Liver (tissue), 9 donors: ENCODE results near the gene GPR84. TPM values are rescaled to one million over a fixed set of nuclear protein-coding genes. Genes with fewer than 3 reads are reported as not detected.
A peak's percentile ranks its signal among the peaks of the same experiment; 100 is the strongest.

Experiments
- DNase-seq: peaks from one replicate; pipeline ENCODE4 v3.0.0-alpha.2; 2017; ENCODE audit warnings: low spot score
- H3K27ac ChIP-seq, 2 donors: one replicate each; pipeline ENCODE4 v1.7.0; 2013; ENCODE audit warnings: inconsistent platforms in 2 of 2, low read length in 2 of 2, control low read depth in 1 of 2, low read depth in 1 of 2, mild to moderate bottlenecking in 1 of 2
- H3K27me3 ChIP-seq, 4 donors: one replicate each; pipeline versions ENCODE4 v1.6.1 to v1.7.0; 2013; ENCODE audit warnings: low read length in 3 of 4, inconsistent platforms in 1 of 4, mild to moderate bottlenecking in 1 of 4, moderate library complexity in 1 of 4; ENCODE audit not compliant: control insufficient read depth in 4 of 4, insufficient read depth in 4 of 4
- H3K36me3 ChIP-seq, 4 donors: one replicate each; pipeline versions ENCODE4 v1.6.1 to v1.7.0; 2013; ENCODE audit warnings: low read length in 3 of 4, mild to moderate bottlenecking in 3 of 4, low read depth in 1 of 4, moderate library complexity in 1 of 4; ENCODE audit not compliant: control insufficient read depth in 4 of 4, insufficient read depth in 3 of 4
- H3K4me1 ChIP-seq, 4 donors: one replicate each; pipeline versions ENCODE4 v1.6.1 to v1.7.0; 2013; ENCODE audit warnings: low read length in 3 of 4, mild to moderate bottlenecking in 3 of 4, moderate library complexity in 1 of 4; ENCODE audit not compliant: control insufficient read depth in 4 of 4, insufficient read depth in 4 of 4
- H3K4me3 ChIP-seq, 3 donors: one replicate each; pipeline versions ENCODE4 v1.6.1 to v1.7.0; 2013; ENCODE audit warnings: low read length in 3 of 3, control low read depth in 1 of 3, low read depth in 1 of 3, mild to moderate bottlenecking in 1 of 3
- H3K9ac ChIP-seq, 2 donors: one replicate each; pipeline ENCODE4 v1.7.0; 2013; ENCODE audit warnings: low read length in 2 of 2, mild to moderate bottlenecking in 2 of 2, moderate library complexity in 2 of 2, control low read depth in 1 of 2, low read depth in 1 of 2
- H3K9me3 ChIP-seq, 4 donors: one replicate each; pipeline versions ENCODE4 v1.6.1 to v1.7.0; 2013; ENCODE audit warnings: low read length in 3 of 4; ENCODE audit not compliant: control insufficient read depth in 4 of 4
- CTCF ChIP-seq: fragments of 150-350 bp; IDR thresholded peaks from 2 replicates; pipeline ENCODE4 v1.5.1; 2017; ENCODE audit warnings: improper control_type of control experiment, low read depth, low read length; ENCODE audit not compliant: missing input control
- EGR1 ChIP-seq, 2 donors: IDR thresholded peaks; 2 replicates each; pipeline ENCODE4 v1.6.1; 2016 to 2018; ENCODE audit warnings: antibody characterized with exemption in 2 of 2, low read depth in 2 of 2
- FOXA1 ChIP-seq: IDR thresholded peaks from 2 replicates; pipeline ENCODE4 v1.6.1; 2016; ENCODE audit warnings: antibody characterized with exemption
- GABPA ChIP-seq, 2 donors: IDR thresholded peaks in 1 of 2; conservative IDR thresholded peaks in 1 of 2; 2 replicates each; pipeline ENCODE4 v1.6.1; 2016; ENCODE audit warnings: antibody characterized with exemption in 2 of 2, mild to moderate bottlenecking in 1 of 2, moderate library complexity in 1 of 2
- HNF4G ChIP-seq: IDR thresholded peaks from 2 replicates; pipeline ENCODE4 v1.6.1; 2016; ENCODE audit warnings: antibody characterized with exemption
- NR2F2 ChIP-seq: IDR thresholded peaks from 2 replicates; pipeline ENCODE4 v1.6.1; 2016; ENCODE audit warnings: antibody characterized with exemption
- RAD21 ChIP-seq, 2 donors: IDR thresholded peaks; 2 replicates each; pipeline ENCODE4 v1.6.1; 2016; ENCODE audit warnings: antibody characterized with exemption in 2 of 2, mild to moderate bottlenecking in 2 of 2
- REST ChIP-seq: IDR thresholded peaks from 2 replicates; pipeline ENCODE4 v1.6.1; 2016; ENCODE audit warnings: antibody characterized with exemption, mild to moderate bottlenecking
- RXRA ChIP-seq, 2 donors: IDR thresholded peaks; 2 replicates each; pipeline ENCODE4 v1.6.1; 2017 to 2018; ENCODE audit warnings: antibody characterized with exemption in 2 of 2, mild to moderate bottlenecking in 1 of 2
- SP1 ChIP-seq: IDR thresholded peaks from 2 replicates; pipeline ENCODE4 v1.6.1; 2018; ENCODE audit warnings: antibody characterized with exemption, mild to moderate bottlenecking
- WGBS: extraction: QIAGEN DNeasy Blood & Tissue Kit; methylation state at CpG from one replicate; pipeline ENCODE4 v1.1.7; 2013; 5-methylcytosine and 5-hydroxymethylcytosine counted together
- polyA plus RNA-seq, 2 donors: library from polyadenylated mRNA; stranded (reverse) in 1 of 2; unstranded in 1 of 2; fragments of 200-250 nt in 1 of 2; fragments of >200 nt in 1 of 2; fragmentation: Nextera tagmentation in 1 of 2; extraction: Ambion mirVana in 1 of 2; gene quantifications; one replicate each; pipeline versions ENCODE4 v1.2.1 to v1.2.3, GENCODE V29; 2013 to 2015
- total RNA-seq, 2 donors: library from RNA; depleted of rRNA; stranded (reverse); fragments of >200 nt; gene quantifications; one replicate each; pipeline ENCODE4 v1.2.3, GENCODE V29; 2014
- TF ChIP-seq, protein P1 (sequence below): IDR thresholded peaks from 2 replicates; pipeline ENCODE4 v1.6.1; 2016; ENCODE audit warnings: antibody characterized with exemption
- donor health status: healthy.
- donor health status: healthy.
- donor health status: healthy.
- donor health status: healthy.
- donor health status: healthy.

The GPR84 gene
- total and polyA plus RNA-seq, 4 donors = 0.09 to 0.37 (median 0.33) TPM; not detected in 1

DNA sequence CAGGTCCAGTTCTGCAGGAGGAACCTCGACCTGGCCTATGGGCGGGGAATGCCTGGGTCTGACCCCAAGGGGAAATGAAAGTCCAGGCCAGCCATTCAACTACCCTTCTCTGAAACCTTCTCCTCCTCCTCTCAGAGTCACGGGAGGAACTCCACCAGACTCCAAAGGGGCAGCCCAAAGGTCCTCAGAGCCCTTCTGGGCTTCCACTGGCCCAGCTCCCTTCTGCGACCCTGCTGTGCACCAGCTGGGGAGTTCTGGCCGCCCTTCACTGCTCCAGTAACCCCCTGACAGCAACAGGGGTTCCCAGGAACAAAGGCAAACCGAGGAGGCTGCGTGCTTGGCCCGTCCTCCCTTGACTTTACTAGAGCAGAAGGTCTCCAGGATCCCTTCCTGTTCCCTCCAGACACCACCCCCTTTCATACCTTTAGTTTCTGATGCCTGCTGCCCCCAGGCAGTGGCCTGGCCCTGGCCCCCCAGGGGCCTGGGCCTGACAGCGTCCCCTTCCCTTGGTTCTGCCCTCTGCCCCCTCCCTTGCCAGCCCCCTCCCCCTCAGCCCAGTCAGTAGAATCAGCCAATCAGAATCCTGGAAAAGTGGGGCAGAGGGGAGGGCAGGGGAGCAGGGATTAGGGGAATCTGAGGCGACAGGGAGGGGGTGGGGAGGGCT is 21.1 kb upstream of the GPR84 start:
- 79% methylated on average over 10 of the region's 10 CpGs for WGBS
- H3K27ac ChIP-seq = peak overlapping the region in 1 of 2 donors; percentile 34
- TF ChIP-seq FOXA1 (no peak), RXRA (IDR thresholded peaks at IDR 0.05) (no peak), HNF4G (no peak), EGR1 (IDR thresholded peaks at IDR 0.05; ENCODE audit: low read depth in 2 of 2) (no peak), SP1 (no peak), REST (no peak), CTCF (no peak)
- DNase-seq = no peak
- no peaks in the 10 kb centered on the region for H3K36me3 ChIP-seq
- no peak overlapping the region for H3K4me3 ChIP-seq
- H3K27me3 ChIP-seq = no peaks in the 10 kb centered on the region
- no peak overlapping the region for H3K9ac ChIP-seq
- H3K4me1 ChIP-seq = peaks cover 0 to 3% (median 0%) of the 10 kb centered on the region in 4 donors
- no peaks in the 10 kb centered on the region for H3K9me3 ChIP-seq

DNA sequence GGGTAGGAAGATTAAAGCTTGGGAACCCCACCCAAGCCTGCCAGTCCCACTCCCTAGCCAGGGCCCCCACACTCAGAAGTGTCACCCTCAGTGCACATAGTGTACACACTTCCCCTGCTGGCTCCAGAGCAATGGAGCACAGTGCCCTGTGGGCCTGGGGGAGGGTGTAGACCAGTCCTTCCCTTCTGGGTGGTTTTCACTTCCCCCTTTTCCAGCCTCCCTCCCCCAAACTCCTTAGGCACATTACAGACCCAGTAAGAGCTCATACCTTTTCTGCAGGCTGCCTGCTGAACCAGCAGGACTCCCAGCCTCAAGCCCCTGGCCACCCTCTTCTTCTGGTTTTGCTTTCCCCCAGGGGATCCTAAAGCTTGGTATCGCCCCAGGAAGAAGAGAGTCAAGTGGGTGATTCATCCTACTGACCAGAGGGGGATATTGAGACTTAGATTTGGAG is 20.3 kb upstream of the GPR84 start, which contains the start of gene ZNF385A:
ZNF385A (minus strand) TSS at position 143 of the 451 bp plus-strand sequence. CDS start 219 bp downstream, outside the sequence.
- no peak for DNase-seq
- Histone ChIP-seq H3K4me1 (peaks cover 0 to 4% (median 1%) of the 10 kb centered on the region in 4 donors), H3K36me3 (no peaks in the 10 kb centered on the region), H3K4me3 (no peak within 1 kb of the TSS), H3K9ac (no peak within 1 kb of the TSS), H3K27ac (peak within 1 kb of the TSS; percentile 19 to 34), H3K9me3 (no peaks in the 10 kb centered on the region), H3K27me3 (no peaks in the 10 kb centered on the region)
- WGBS = 97% methylated on average over 1 of the region's 1 CpG
- TF ChIP-seq FOXA1 = no peak
- no peak for TF ChIP-seq NR2F2
- TF ChIP-seq GABPA (IDR thresholded peaks at IDR 0.05 in 1 of 2, conservative IDR thresholded peaks at IDR 0.05 in 1 of 2) = no peak
- TF ChIP-seq, protein P1, sequence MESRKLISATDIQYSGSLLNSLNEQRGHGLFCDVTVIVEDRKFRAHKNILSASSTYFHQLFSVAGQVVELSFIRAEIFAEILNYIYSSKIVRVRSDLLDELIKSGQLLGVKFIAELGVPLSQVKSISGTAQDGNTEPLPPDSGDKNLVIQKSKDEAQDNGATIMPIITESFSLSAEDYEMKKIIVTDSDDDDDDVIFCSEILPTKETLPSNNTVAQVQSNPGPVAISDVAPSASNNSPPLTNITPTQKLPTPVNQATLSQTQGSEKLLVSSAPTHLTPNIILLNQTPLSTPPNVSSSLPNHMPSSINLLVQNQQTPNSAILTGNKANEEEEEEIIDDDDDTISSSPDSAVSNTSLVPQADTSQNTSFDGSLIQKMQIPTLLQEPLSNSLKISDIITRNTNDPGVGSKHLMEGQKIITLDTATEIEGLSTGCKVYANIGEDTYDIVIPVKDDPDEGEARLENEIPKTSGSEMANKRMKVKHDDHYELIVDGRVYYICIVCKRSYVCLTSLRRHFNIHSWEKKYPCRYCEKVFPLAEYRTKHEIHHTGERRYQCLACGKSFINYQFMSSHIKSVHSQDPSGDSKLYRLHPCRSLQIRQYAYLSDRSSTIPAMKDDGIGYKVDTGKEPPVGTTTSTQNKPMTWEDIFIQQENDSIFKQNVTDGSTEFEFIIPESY = no peak
- no peak for TF ChIP-seq RAD21 (IDR thresholded peaks at IDR 0.05)
